ENCODE results near the gene EMILIN1.

DNA sequence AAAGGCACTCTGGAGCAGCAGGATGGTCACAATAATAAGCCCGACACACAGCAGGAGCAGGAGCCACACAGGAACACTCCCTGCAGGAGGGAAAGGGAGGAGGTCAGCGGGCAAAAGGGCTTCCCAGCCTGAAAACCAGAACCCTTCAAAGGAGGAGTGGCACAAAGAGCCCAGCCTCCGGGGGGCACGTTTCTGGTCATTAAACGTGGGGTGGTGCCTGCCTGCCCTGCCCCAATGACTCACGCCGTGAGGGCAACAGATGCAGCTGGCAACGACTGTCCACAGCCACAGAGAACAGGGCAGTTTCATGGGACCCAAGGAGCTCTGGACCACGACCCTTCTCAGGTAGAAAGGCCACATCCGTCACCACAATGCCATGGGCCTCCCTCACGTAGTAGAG lies 53.0 kb downstream of the EMILIN1 start:
- TF ChIP-seq, protein P1, sequence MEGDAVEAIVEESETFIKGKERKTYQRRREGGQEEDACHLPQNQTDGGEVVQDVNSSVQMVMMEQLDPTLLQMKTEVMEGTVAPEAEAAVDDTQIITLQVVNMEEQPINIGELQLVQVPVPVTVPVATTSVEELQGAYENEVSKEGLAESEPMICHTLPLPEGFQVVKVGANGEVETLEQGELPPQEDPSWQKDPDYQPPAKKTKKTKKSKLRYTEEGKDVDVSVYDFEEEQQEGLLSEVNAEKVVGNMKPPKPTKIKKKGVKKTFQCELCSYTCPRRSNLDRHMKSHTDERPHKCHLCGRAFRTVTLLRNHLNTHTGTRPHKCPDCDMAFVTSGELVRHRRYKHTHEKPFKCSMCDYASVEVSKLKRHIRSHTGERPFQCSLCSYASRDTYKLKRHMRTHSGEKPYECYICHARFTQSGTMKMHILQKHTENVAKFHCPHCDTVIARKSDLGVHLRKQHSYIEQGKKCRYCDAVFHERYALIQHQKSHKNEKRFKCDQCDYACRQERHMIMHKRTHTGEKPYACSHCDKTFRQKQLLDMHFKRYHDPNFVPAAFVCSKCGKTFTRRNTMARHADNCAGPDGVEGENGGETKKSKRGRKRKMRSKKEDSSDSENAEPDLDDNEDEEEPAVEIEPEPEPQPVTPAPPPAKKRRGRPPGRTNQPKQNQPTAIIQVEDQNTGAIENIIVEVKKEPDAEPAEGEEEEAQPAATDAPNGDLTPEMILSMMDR (IDR thresholded peaks at IDR 0.05; ENCODE audit: extremely low read depth in 1 of 2, insufficient read depth in 1 of 2, low read depth in 1 of 2, low read length in 2 of 2): no peak
- no peak for TF ChIP-seq FOS (IDR thresholded peaks at IDR 0.05; ENCODE audit: borderline replicate concordance, insufficient read depth, low read length)
- TF ChIP-seq, protein P2, sequence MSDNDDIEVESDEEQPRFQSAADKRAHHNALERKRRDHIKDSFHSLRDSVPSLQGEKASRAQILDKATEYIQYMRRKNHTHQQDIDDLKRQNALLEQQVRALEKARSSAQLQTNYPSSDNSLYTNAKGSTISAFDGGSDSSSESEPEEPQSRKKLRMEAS (IDR thresholded peaks at IDR 0.05; ENCODE audit: insufficient read depth, insufficient read length): no peak
- TF ChIP-seq POLR2AphosphoS5 (IDR thresholded peaks at IDR 0.05; ENCODE audit: insufficient read depth, low read depth, low read length): no peak
- no peak for TF ChIP-seq POLR2A (IDR thresholded peaks at IDR 0.05; ENCODE audit: low read depth, low read length)
- no peak for TF ChIP-seq EZH2 (IDR thresholded peaks at IDR 0.05; ENCODE audit: borderline replicate concordance, low read depth, low read length, severe bottlenecking)
- no peak for TF ChIP-seq MYC (IDR thresholded peaks at IDR 0.05; ENCODE audit: low read depth, low read length)
- TF ChIP-seq JUN (IDR thresholded peaks at IDR 0.05; ENCODE audit: borderline replicate concordance, insufficient read depth, insufficient read length, low read depth): no peak

Measured in endothelial cell of umbilical vein (primary cell).